Measurements from ENCODE around the gene C1QTNF9B.
"Not testable (repeated sequence)": the region's sequence is repeated elsewhere in the genome, so short reads cannot be mapped to it uniquely, and the experiment has no call there.

GRCh38 chr13:23881402-23881800, 15.9 kb downstream of the C1QTNF9B start:
- TF ChIP-seq, protein P1, sequence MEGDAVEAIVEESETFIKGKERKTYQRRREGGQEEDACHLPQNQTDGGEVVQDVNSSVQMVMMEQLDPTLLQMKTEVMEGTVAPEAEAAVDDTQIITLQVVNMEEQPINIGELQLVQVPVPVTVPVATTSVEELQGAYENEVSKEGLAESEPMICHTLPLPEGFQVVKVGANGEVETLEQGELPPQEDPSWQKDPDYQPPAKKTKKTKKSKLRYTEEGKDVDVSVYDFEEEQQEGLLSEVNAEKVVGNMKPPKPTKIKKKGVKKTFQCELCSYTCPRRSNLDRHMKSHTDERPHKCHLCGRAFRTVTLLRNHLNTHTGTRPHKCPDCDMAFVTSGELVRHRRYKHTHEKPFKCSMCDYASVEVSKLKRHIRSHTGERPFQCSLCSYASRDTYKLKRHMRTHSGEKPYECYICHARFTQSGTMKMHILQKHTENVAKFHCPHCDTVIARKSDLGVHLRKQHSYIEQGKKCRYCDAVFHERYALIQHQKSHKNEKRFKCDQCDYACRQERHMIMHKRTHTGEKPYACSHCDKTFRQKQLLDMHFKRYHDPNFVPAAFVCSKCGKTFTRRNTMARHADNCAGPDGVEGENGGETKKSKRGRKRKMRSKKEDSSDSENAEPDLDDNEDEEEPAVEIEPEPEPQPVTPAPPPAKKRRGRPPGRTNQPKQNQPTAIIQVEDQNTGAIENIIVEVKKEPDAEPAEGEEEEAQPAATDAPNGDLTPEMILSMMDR (IDR thresholded peaks at IDR 0.05; ENCODE audit: low read depth, low read length), result not testable (repeated sequence)
- TF ChIP-seq EZH2phosphoT487 (IDR thresholded peaks at IDR 0.05; ENCODE audit: low read depth), result not testable (repeated sequence)

Data from OCI-LY3 (cell line).